Measurements from ENCODE around the gene SYT1. TPM values are rescaled to one million over a fixed set of nuclear protein-coding genes. Genes with fewer than 3 reads are reported as not detected.

SYT1 gene
- total RNA-seq, 1 donor from 2014 or later, result 2.1 TPM

DNA sequence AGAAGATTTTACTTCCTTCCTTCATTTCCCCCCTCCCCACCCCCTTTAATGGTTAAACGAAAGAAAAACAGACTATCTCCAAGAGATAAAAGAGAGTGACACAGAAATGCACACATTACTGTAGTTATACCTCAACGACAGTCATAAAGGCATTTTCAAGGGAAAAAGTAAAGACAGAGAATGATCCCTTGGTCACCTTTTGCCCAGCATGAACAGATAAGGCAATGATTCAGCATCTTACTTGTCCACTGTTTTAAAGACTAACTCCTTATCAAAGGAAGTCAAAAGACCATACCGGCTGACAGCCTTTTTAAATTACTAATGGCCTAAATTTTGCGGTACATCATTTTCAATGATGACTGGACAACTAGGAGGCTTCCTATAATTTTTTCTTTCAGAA is 499.6 kb downstream of the SYT1 start:
- no peak overlapping the region for H3K27ac ChIP-seq (ENCODE audit: low read depth, low read length)
- H3K27me3 ChIP-seq (ENCODE audit: control insufficient read depth in 3 of 3, insufficient read depth in 3 of 3, low read length in 3 of 3), result no peaks in the 10 kb centered on the region
- H3K36me3 ChIP-seq (ENCODE audit: control insufficient read depth in 3 of 3, insufficient read depth in 3 of 3, low read length in 3 of 3), result no peaks in the 10 kb centered on the region
- no peaks in the 10 kb centered on the region for H3K4me1 ChIP-seq (ENCODE audit: control insufficient read depth in 3 of 3, insufficient read depth in 3 of 3, low read length in 3 of 3)
- no peak overlapping the region for H3K4me3 ChIP-seq (ENCODE audit: low read length in 3 of 3)
- H3K9me3 ChIP-seq (ENCODE audit: control insufficient read depth in 3 of 3, low read length in 3 of 3), result no peaks in the 10 kb centered on the region
- no peak overlapping the region for H3K9ac ChIP-seq (ENCODE audit: low read depth in 1 of 3, low read length in 3 of 3)

DNA sequence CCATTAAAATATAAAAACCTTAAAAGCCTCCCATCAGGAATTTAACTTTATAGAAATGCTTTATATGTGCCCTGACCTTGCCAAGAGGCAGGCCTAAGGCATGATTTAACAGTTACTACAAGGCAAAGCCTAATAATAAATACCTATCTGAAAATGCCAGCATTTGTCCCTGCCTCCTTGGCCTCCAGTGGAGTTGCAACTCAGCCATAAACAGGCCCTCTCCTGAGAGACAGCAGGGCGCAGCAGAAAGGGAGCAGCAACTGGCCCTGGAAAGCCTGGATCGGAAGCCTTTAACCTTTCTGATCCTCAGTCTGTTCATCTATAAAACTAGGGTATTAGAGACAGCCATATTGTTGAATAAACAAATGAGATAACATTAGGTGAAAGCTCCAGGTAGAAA is 501.8 kb downstream of the SYT1 start:
- no peaks in the 10 kb centered on the region for H3K27me3 ChIP-seq (ENCODE audit: control insufficient read depth in 3 of 3, insufficient read depth in 3 of 3, low read length in 3 of 3)
- H3K27ac ChIP-seq (ENCODE audit: low read depth, low read length), result no peak overlapping the region
- H3K4me1 ChIP-seq (ENCODE audit: control insufficient read depth in 3 of 3, insufficient read depth in 3 of 3, low read length in 3 of 3), result no peaks in the 10 kb centered on the region
- no peaks in the 10 kb centered on the region for H3K36me3 ChIP-seq (ENCODE audit: control insufficient read depth in 3 of 3, insufficient read depth in 3 of 3, low read length in 3 of 3)
- H3K9ac ChIP-seq (ENCODE audit: low read depth in 1 of 3, low read length in 3 of 3), result no peak overlapping the region
- no peaks in the 10 kb centered on the region for H3K9me3 ChIP-seq (ENCODE audit: control insufficient read depth in 3 of 3, low read length in 3 of 3)
- H3K4me3 ChIP-seq (ENCODE audit: low read length in 3 of 3), result no peak overlapping the region

DNA sequence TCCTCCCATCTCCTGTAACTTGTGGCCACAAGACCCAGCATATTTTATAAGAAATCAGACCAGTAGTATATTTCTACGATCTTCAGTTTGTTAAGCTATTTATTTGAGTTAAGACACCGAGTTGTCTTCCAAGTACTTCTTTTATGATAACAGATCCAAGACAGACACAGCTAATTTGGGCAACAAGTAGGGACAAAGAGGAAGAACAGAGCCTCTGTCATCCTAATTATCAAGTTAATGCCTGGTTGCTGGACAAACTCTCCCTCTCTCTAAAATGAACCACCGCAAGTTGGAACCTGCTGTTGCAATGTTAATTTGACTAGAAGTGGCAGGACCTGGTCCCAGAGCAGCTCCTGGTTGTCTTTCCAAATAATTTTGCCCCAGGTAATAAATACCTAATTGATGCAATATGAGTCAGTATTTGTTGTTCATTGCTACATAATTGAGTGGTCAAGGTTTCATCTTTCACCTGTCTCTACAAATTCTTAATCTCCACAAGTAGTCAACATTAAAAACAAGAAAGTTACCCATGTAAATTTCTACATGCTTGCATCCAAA is 502.5 kb downstream of the SYT1 start:
- no peaks in the 10 kb centered on the region for H3K27me3 ChIP-seq (ENCODE audit: control insufficient read depth in 3 of 3, insufficient read depth in 3 of 3, low read length in 3 of 3)
- no peaks in the 10 kb centered on the region for H3K4me1 ChIP-seq (ENCODE audit: control insufficient read depth in 3 of 3, insufficient read depth in 3 of 3, low read length in 3 of 3)
- no peak overlapping the region for H3K4me3 ChIP-seq (ENCODE audit: low read length in 3 of 3)
- no peak overlapping the region for H3K9ac ChIP-seq (ENCODE audit: low read depth in 1 of 3, low read length in 3 of 3)
- H3K36me3 ChIP-seq (ENCODE audit: control insufficient read depth in 3 of 3, insufficient read depth in 3 of 3, low read length in 3 of 3), result no peaks in the 10 kb centered on the region
- H3K9me3 ChIP-seq (ENCODE audit: control insufficient read depth in 3 of 3, low read length in 3 of 3), result no peaks in the 10 kb centered on the region
- H3K27ac ChIP-seq (ENCODE audit: low read depth, low read length), result no peak overlapping the region

DNA sequence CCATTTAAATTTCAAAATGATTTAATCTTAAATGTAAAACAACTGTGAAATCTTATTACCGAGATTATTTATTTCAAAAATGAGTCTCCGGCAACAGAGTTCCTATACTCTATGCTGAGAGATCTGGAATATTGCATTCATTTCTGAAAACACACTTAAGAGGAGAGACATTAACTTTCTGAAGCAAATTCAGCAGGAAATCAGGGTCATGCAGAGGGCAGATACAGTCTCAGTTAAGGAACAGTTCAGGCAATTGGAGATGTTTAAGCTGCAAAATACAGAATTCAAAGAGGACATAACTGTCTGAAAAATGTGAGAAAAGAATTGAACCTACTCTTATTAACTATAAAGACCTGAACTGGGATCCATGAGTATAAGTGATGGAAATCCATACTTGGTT is 505.4 kb downstream of the SYT1 start:
- H3K9ac ChIP-seq (ENCODE audit: low read depth in 1 of 3, low read length in 3 of 3), result no peak overlapping the region
- H3K27me3 ChIP-seq (ENCODE audit: control insufficient read depth in 3 of 3, insufficient read depth in 3 of 3, low read length in 3 of 3), result no peaks in the 10 kb centered on the region
- no peaks in the 10 kb centered on the region for H3K36me3 ChIP-seq (ENCODE audit: control insufficient read depth in 3 of 3, insufficient read depth in 3 of 3, low read length in 3 of 3)

DNA sequence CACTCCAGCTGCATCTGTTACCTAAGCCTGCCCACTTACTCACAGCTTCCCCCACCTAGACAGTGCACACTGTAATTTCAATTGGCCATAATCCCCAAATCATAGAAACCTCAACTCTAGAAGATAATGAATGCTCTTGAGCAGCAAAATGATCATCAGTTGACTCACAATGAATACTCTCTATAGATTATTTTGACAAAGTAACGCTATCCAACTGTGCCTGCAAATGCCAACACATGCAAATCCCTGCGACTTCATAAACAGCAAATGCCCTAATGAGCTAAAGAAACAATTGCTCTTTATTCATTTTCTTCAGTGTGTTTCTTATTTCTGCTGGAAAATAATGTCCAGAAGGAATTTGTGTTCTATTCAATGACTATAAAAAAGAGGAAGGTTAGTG is 506.7 kb downstream of the SYT1 start:
- Histone ChIP-seq H3K27me3 (ENCODE audit: control insufficient read depth in 3 of 3, insufficient read depth in 3 of 3, low read length in 3 of 3) (no peaks in the 10 kb centered on the region), H3K4me1 (ENCODE audit: control insufficient read depth in 3 of 3, insufficient read depth in 3 of 3, low read length in 3 of 3) (no peaks in the 10 kb centered on the region), H3K36me3 (ENCODE audit: control insufficient read depth in 3 of 3, insufficient read depth in 3 of 3, low read length in 3 of 3) (no peaks in the 10 kb centered on the region), H3K4me3 (ENCODE audit: low read length in 3 of 3) (no peak overlapping the region), H3K9ac (ENCODE audit: low read depth in 1 of 3, low read length in 3 of 3) (no peak overlapping the region), H3K27ac (ENCODE audit: low read depth, low read length) (no peak overlapping the region), H3K9me3 (ENCODE audit: control insufficient read depth in 3 of 3, low read length in 3 of 3) (no peaks in the 10 kb centered on the region)

More for the DNA sequence above, 505.4 kb downstream of the SYT1 start:
- Histone ChIP-seq H3K9me3 (ENCODE audit: control insufficient read depth in 3 of 3, low read length in 3 of 3) (no peaks in the 10 kb centered on the region), H3K4me1 (ENCODE audit: control insufficient read depth in 3 of 3, insufficient read depth in 3 of 3, low read length in 3 of 3) (no peaks in the 10 kb centered on the region), H3K4me3 (ENCODE audit: low read length in 3 of 3) (no peak overlapping the region), H3K27ac (ENCODE audit: low read depth, low read length) (no peak overlapping the region)

DNA sequence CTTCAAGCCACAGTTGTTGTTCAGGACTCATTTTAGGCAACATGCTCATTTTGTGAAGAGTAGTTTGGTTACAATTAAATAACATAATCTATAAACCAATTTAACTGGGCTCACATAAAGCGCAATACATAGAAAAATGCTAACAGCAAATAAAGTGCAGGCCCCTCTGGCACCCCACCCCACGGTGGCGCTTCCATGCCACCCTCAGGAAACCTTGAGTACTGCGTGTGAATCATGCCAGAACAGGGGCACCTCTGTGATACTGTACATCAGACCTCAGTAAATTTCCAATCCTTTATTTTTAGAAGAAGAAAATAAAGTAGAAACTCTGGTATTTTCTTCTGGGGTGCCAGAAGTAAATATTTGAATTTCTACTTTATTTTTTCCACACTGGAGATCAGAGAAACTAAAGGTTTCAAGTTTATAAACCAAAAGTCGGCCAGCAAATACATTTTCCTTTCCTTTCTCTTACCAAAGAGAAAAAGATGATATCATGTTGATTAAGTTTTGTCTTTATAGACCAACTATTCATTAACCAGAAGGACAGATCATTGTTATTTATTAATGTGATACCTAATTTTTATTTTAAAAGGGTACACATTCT is 509.4 kb downstream of the SYT1 start:
- no peak overlapping the region for H3K4me3 ChIP-seq (ENCODE audit: low read length in 3 of 3)
- H3K27me3 ChIP-seq (ENCODE audit: control insufficient read depth in 3 of 3, insufficient read depth in 3 of 3, low read length in 3 of 3), result no peaks in the 10 kb centered on the region
- H3K27ac ChIP-seq (ENCODE audit: low read depth, low read length), result no peak overlapping the region
- no peaks in the 10 kb centered on the region for H3K9me3 ChIP-seq (ENCODE audit: control insufficient read depth in 3 of 3, low read length in 3 of 3)
- H3K4me1 ChIP-seq (ENCODE audit: control insufficient read depth in 3 of 3, insufficient read depth in 3 of 3, low read length in 3 of 3), result no peaks in the 10 kb centered on the region
- no peak overlapping the region for H3K9ac ChIP-seq (ENCODE audit: low read depth in 1 of 3, low read length in 3 of 3)
- H3K36me3 ChIP-seq (ENCODE audit: control insufficient read depth in 3 of 3, insufficient read depth in 3 of 3, low read length in 3 of 3), result no peaks in the 10 kb centered on the region

DNA sequence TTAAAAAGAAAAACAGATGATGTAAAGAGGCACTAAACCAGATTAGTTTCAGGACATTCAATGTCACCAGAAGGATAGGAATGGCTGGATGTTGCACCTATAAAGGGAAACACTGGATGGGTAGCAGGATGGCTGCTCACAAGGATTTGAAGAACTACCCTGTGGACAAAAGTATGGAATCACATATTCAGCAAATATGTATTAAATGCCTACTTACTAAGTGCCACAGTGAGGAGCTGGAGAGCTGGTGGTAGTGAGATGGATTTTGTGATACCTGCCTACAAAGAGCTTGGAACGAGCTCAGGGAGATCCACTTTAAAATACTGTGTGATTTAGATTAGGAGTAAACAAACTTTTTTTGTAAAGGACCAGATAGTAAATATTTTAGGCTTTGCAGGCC is 510.0 kb downstream of the SYT1 start:
- Histone ChIP-seq H3K4me3 (ENCODE audit: low read length in 3 of 3) (no peak overlapping the region), H3K9me3 (ENCODE audit: control insufficient read depth in 3 of 3, low read length in 3 of 3) (no peaks in the 10 kb centered on the region), H3K36me3 (ENCODE audit: control insufficient read depth in 3 of 3, insufficient read depth in 3 of 3, low read length in 3 of 3) (no peaks in the 10 kb centered on the region), H3K27me3 (ENCODE audit: control insufficient read depth in 3 of 3, insufficient read depth in 3 of 3, low read length in 3 of 3) (no peaks in the 10 kb centered on the region), H3K27ac (ENCODE audit: low read depth, low read length) (no peak overlapping the region), H3K9ac (ENCODE audit: low read depth in 1 of 3, low read length in 3 of 3) (no peak overlapping the region), H3K4me1 (ENCODE audit: control insufficient read depth in 3 of 3, insufficient read depth in 3 of 3, low read length in 3 of 3) (no peaks in the 10 kb centered on the region)

DNA sequence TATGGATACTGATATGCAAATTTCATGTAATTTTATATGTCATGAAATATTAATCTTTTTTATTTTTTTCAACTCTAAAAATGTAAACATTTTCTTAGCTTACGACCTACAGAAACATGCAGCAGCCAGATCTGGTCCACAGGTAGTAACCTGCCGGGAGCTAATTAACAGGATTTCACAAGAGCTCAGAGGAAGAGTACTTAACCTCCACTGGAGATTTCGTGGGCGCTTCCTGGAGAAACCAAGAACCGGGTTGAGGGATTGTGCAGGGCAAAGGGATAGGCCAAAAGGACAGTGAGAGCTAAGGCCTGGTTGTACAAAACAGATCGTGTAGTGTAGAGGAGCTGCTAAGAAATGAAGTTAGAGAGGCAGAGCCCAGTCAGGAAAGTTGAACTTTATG is 510.5 kb downstream of the SYT1 start:
- Histone ChIP-seq H3K9me3 (ENCODE audit: control insufficient read depth in 3 of 3, low read length in 3 of 3) (no peaks in the 10 kb centered on the region), H3K4me1 (ENCODE audit: control insufficient read depth in 3 of 3, insufficient read depth in 3 of 3, low read length in 3 of 3) (no peaks in the 10 kb centered on the region), H3K36me3 (ENCODE audit: control insufficient read depth in 3 of 3, insufficient read depth in 3 of 3, low read length in 3 of 3) (no peaks in the 10 kb centered on the region), H3K27ac (ENCODE audit: low read depth, low read length) (no peak overlapping the region), H3K9ac (ENCODE audit: low read depth in 1 of 3, low read length in 3 of 3) (no peak overlapping the region), H3K27me3 (ENCODE audit: control insufficient read depth in 3 of 3, insufficient read depth in 3 of 3, low read length in 3 of 3) (no peaks in the 10 kb centered on the region), H3K4me3 (ENCODE audit: low read length in 3 of 3) (no peak overlapping the region)

DNA sequence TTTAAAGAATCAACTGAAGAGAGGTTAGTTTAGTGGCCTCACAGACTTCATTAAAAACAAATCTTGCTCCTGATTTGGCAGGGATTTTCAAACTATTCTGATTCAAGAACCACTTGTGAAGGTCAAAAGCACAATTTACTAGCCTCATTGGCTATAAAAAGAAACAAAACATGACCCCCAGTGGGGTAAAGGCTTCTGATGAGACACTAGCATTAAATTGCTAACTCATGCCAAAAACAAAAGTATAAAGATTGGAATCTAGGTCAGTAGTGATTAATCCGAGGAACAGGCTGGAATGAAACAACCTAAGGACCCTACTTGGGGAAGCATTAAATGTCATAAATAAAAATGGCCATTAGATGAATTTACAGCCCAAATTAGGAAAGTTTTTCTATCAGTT is 513.9 kb downstream of the SYT1 start:
- no peak overlapping the region for H3K9ac ChIP-seq (ENCODE audit: low read depth in 1 of 3, low read length in 3 of 3)
- no peaks in the 10 kb centered on the region for H3K9me3 ChIP-seq (ENCODE audit: control insufficient read depth in 3 of 3, low read length in 3 of 3)
- no peaks in the 10 kb centered on the region for H3K36me3 ChIP-seq (ENCODE audit: control insufficient read depth in 3 of 3, insufficient read depth in 3 of 3, low read length in 3 of 3)
- no peak overlapping the region for H3K4me3 ChIP-seq (ENCODE audit: low read length in 3 of 3)
- H3K27ac ChIP-seq (ENCODE audit: low read depth, low read length), result no peak overlapping the region
- H3K27me3 ChIP-seq (ENCODE audit: control insufficient read depth in 3 of 3, insufficient read depth in 3 of 3, low read length in 3 of 3), result no peaks in the 10 kb centered on the region
- H3K4me1 ChIP-seq (ENCODE audit: control insufficient read depth in 3 of 3, insufficient read depth in 3 of 3, low read length in 3 of 3), result no peaks in the 10 kb centered on the region

DNA sequence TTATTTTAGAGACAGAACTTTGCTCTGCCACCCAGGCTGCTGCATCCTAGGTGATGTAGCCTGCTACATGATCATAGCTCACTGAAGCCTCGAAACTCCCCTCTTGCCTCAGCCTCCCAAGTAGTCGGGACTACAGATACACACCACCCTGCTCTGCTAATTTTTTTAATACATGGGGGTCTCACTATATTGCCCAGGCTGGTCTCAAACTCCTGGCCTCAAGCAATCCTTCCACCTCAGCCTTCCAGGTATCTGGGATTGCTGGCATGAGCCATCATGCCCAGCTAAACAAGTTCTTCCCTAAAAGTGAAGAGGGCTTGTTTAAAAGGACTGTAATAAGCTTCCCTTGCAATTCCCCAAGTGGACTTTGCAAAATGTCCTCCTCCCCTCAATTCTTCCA is 515.8 kb downstream of the SYT1 start:
- Histone ChIP-seq H3K27ac (ENCODE audit: low read depth, low read length) (no peak overlapping the region), H3K4me3 (ENCODE audit: low read length in 3 of 3) (no peak overlapping the region), H3K9me3 (ENCODE audit: control insufficient read depth in 3 of 3, low read length in 3 of 3) (no peaks in the 10 kb centered on the region), H3K9ac (ENCODE audit: low read depth in 1 of 3, low read length in 3 of 3) (no peak overlapping the region), H3K4me1 (ENCODE audit: control insufficient read depth in 3 of 3, insufficient read depth in 3 of 3, low read length in 3 of 3) (no peaks in the 10 kb centered on the region), H3K36me3 (ENCODE audit: control insufficient read depth in 3 of 3, insufficient read depth in 3 of 3, low read length in 3 of 3) (no peaks in the 10 kb centered on the region), H3K27me3 (ENCODE audit: control insufficient read depth in 3 of 3, insufficient read depth in 3 of 3, low read length in 3 of 3) (no peaks in the 10 kb centered on the region)
